ENCODE measurements around the gene KBTBD8. TPM values are rescaled to one million over a fixed set of nuclear protein-coding genes. Genes with fewer than 3 reads are reported as not detected.

KBTBD8 gene
- total and polyA plus RNA-seq, 2 donors (not counting 1 experiment from before 2014, with no cell fraction given) = 1.1 to 2.3 TPM

GRCh38 chr3:66971245-66971644 is 26.9 kb upstream of the KBTBD8 start:
- H3K4me2 ChIP-seq (ENCODE audit: extremely low read depth, insufficient read depth, low read length) = peak overlapping the region; percentile 16
- H3K27ac ChIP-seq (ENCODE audit: insufficient read depth, low read length) = no peak overlapping the region
- H3K9me3 ChIP-seq (ENCODE audit: control insufficient read depth, insufficient read depth, low read depth, low read length) = no peaks in the 10 kb centered on the region
- H3K4me1 ChIP-seq (ENCODE audit: control insufficient read depth, extremely low read depth, insufficient read depth, low read length) = no peaks in the 10 kb centered on the region
- no peak for DNase-seq (ENCODE audit: low read depth in 2 of 2)
- H3K36me3 ChIP-seq (ENCODE audit: control insufficient read depth, insufficient read depth, low read length) = no peaks in the 10 kb centered on the region
- H3K79me2 ChIP-seq (ENCODE audit: control insufficient read depth, insufficient read depth, low read length) = no peaks in the 10 kb centered on the region
- TF ChIP-seq EZH2 (IDR thresholded peaks at IDR 0.05; ENCODE audit: low read length, missing control alignments) (no peak), CTCF (conservative IDR thresholded peaks at IDR 0.05 in 1 of 2, IDR thresholded peaks at IDR 0.05 in 1 of 2; ENCODE audit: low read depth in 1 of 2, low read length in 2 of 2) (no peak)
- no peak overlapping the region for H2AFZ ChIP-seq (ENCODE audit: low read length)
- peaks cover 10% of the 10 kb centered on the region for H3K27me3 ChIP-seq (ENCODE audit: control insufficient read depth, insufficient read depth, low read length)
- no peak overlapping the region for H3K4me3 ChIP-seq (replicated peaks in 1 of 4; ENCODE audit: control extremely low read depth in 1 of 4, insufficient read depth in 1 of 4, low read depth in 3 of 4, low read length in 4 of 4)
- no peaks in the 10 kb centered on the region for H4K20me1 ChIP-seq (ENCODE audit: control insufficient read depth, extremely low read depth, insufficient read depth, low read length)
- H3K9ac ChIP-seq (ENCODE audit: insufficient read depth, low read length) = no peak overlapping the region

GRCh38 chr3:66971891-66972551 is 26.1 kb upstream of the KBTBD8 start:
- DNase-seq (ENCODE audit: low read depth in 2 of 2) = peak; percentile 49 to 81

GRCh38 chr3:66980791-66981190 is 17.3 kb upstream of the KBTBD8 start:
- Histone ChIP-seq H3K79me2 (ENCODE audit: control insufficient read depth, insufficient read depth, low read length) (no peaks in the 10 kb centered on the region), H3K4me3 (replicated peaks in 1 of 4; ENCODE audit: control extremely low read depth in 1 of 4, insufficient read depth in 1 of 4, low read depth in 3 of 4, low read length in 4 of 4) (no peak overlapping the region), H3K9me3 (ENCODE audit: control insufficient read depth, insufficient read depth, low read depth, low read length) (no peaks in the 10 kb centered on the region)

More at GRCh38 chr3:66971891-66972551, 26.1 kb upstream of the KBTBD8 start:
- Histone ChIP-seq H3K9ac (ENCODE audit: insufficient read depth, low read length) (no peak overlapping the region), H2AFZ (ENCODE audit: low read length) (peak overlapping the region; percentile 32), H3K4me2 (ENCODE audit: extremely low read depth, insufficient read depth, low read length) (peak overlapping the region; percentile 49), H3K4me1 (ENCODE audit: control insufficient read depth, extremely low read depth, insufficient read depth, low read length) (no peaks in the 10 kb centered on the region), H3K4me3 (replicated peaks in 1 of 4; ENCODE audit: control extremely low read depth in 1 of 4, insufficient read depth in 1 of 4, low read depth in 3 of 4, low read length in 4 of 4) (peak overlapping the region; percentile 29 to 73 (median 41)), H3K27ac (ENCODE audit: insufficient read depth, low read length) (no peak overlapping the region), H3K27me3 (ENCODE audit: control insufficient read depth, insufficient read depth, low read length) (peaks cover 5% of the 10 kb centered on the region), H3K9me3 (ENCODE audit: control insufficient read depth, insufficient read depth, low read depth, low read length) (no peaks in the 10 kb centered on the region), H3K36me3 (ENCODE audit: control insufficient read depth, insufficient read depth, low read length) (no peaks in the 10 kb centered on the region), H3K79me2 (ENCODE audit: control insufficient read depth, insufficient read depth, low read length) (no peaks in the 10 kb centered on the region), H4K20me1 (ENCODE audit: control insufficient read depth, extremely low read depth, insufficient read depth, low read length) (no peaks in the 10 kb centered on the region)
- TF ChIP-seq EZH2 (IDR thresholded peaks at IDR 0.05; ENCODE audit: low read length, missing control alignments) (no peak), CTCF (conservative IDR thresholded peaks at IDR 0.05 in 1 of 2, IDR thresholded peaks at IDR 0.05 in 1 of 2; ENCODE audit: low read depth in 1 of 2, low read length in 2 of 2) (peak; percentile 90 to 98)

More at GRCh38 chr3:66980791-66981190, 17.3 kb upstream of the KBTBD8 start:
- Histone ChIP-seq H3K4me1 (ENCODE audit: control insufficient read depth, extremely low read depth, insufficient read depth, low read length) (no peaks in the 10 kb centered on the region), H3K4me2 (ENCODE audit: extremely low read depth, insufficient read depth, low read length) (no peak overlapping the region), H2AFZ (ENCODE audit: low read length) (no peak overlapping the region), H3K36me3 (ENCODE audit: control insufficient read depth, insufficient read depth, low read length) (no peaks in the 10 kb centered on the region), H3K27ac (ENCODE audit: insufficient read depth, low read length) (no peak overlapping the region), H3K27me3 (ENCODE audit: control insufficient read depth, insufficient read depth, low read length) (peaks cover 3% of the 10 kb centered on the region), H3K9ac (ENCODE audit: insufficient read depth, low read length) (no peak overlapping the region), H4K20me1 (ENCODE audit: control insufficient read depth, extremely low read depth, insufficient read depth, low read length) (no peaks in the 10 kb centered on the region)
- TF ChIP-seq EZH2 (IDR thresholded peaks at IDR 0.05; ENCODE audit: low read length, missing control alignments) (no peak), CTCF (conservative IDR thresholded peaks at IDR 0.05 in 1 of 2, IDR thresholded peaks at IDR 0.05 in 1 of 2; ENCODE audit: low read depth in 1 of 2, low read length in 2 of 2) (no peak)
- DNase-seq (ENCODE audit: low read depth in 2 of 2) = no peak

All from fibroblast of lung (primary cell).